ENCODE measurements around the gene SDC4.

Gene SDC4

DNA sequence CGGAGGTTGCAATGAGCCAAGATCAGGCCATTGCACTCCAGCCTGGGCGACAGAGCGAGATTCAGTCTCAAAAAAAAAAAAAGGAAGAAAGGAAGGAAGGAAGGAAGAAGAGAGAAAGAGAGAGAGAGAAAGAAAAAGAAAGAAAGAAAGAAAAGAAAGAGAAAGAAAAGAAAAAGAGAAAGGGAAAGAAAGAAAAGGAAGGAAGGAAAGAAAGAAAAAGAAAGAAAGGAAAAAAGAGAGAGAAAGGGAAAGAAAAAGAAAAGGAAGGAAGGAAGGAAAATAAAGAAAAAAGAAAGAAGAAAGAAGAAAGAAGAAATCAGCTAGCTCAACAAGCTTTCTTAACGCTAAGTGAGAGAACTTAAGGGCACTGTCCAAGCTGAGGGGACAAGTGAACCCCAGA is 32.6 kb downstream of the SDC4 start:
- WGBS (ENCODE audit: extremely low coverage, insufficient coverage, insufficient read length) = no CpG with 5 or more reads among the region's 4 CpGs
- Histone ChIP-seq H4K12ac (ENCODE audit: low read depth, low read length) (no peak overlapping the region), H3K27ac (ENCODE audit: low read depth, low read length) (no peak overlapping the region), H3K9ac (ENCODE audit: low read length) (no peak overlapping the region), H3K4me2 (ENCODE audit: low read length) (no peak overlapping the region), H3K18ac (ENCODE audit: low read length) (no peak overlapping the region), H3K4ac (ENCODE audit: low read depth, low read length) (no peak overlapping the region), H3K36me3 (ENCODE audit: control insufficient read depth in 1 of 2, insufficient read depth in 2 of 2, low read length in 2 of 2) (no peaks in the 10 kb centered on the region), H2AK5ac (ENCODE audit: low read length) (no peak overlapping the region), H3K4me1 (ENCODE audit: control insufficient read depth in 1 of 2, insufficient read depth in 2 of 2, low read length in 2 of 2) (peaks cover 2 to 9% of the 10 kb centered on the region in 2 experiments), H3K14ac (ENCODE audit: low read length) (no peak overlapping the region), H3K79me2 (ENCODE audit: control insufficient read depth, insufficient read depth, low read length, poor library complexity) (no peaks in the 10 kb centered on the region), H3K4me3 (ENCODE audit: low read depth, low read length) (no peak overlapping the region), H4K8ac (ENCODE audit: low read depth, low read length) (no peak overlapping the region), H2BK12ac (ENCODE audit: low read length) (no peak overlapping the region), H3K9me3 (ENCODE audit: insufficient read depth, low read depth, low read length) (no peaks in the 10 kb centered on the region), H3K27me3 (ENCODE audit: insufficient read depth, low read length) (no peaks in the 10 kb centered on the region), H3K23ac (ENCODE audit: low read length) (no peak overlapping the region), H2BK120ac (ENCODE audit: insufficient read depth, low read length, poor library complexity) (no peak overlapping the region), H2BK5ac (ENCODE audit: low read depth, low read length, poor library complexity) (no peak overlapping the region), H2AFZ (ENCODE audit: insufficient read depth, low read length, poor library complexity) (no peak overlapping the region), H3K79me1 (ENCODE audit: low read length) (no peaks in the 10 kb centered on the region), H4K91ac (ENCODE audit: low read depth, low read length) (no peak overlapping the region)
- DNase-seq = no peak

DNA sequence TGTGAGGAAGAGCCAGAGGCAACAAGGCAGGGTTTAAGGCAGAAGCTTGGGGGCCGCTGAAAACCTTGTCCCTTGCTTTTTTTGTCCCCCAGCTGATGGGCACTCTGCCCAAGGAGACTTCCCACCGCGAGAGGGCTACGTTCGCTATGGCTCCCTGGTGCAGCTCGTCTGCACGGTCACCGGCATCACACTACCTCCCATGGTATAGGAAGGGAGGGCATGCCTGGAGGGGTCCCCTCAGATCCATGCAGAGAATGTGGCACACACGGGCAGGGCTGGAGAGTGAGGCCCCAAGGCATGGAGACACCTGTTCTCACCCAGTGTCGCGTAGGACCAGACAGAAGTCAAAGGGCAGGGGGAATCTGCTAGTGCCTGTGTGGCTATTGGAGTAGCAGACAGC is 34.3 kb downstream of the SDC4 start:
- no peak for DNase-seq
- H4K91ac ChIP-seq (ENCODE audit: low read depth, low read length) = no peak overlapping the region
- H3K27me3 ChIP-seq (ENCODE audit: insufficient read depth, low read length) = no peaks in the 10 kb centered on the region
- H3K79me1 ChIP-seq (ENCODE audit: low read length) = no peaks in the 10 kb centered on the region
- no peak overlapping the region for H3K23ac ChIP-seq (ENCODE audit: low read length)
- H3K9me3 ChIP-seq (ENCODE audit: insufficient read depth, low read depth, low read length) = no peaks in the 10 kb centered on the region
- H3K79me2 ChIP-seq (ENCODE audit: control insufficient read depth, insufficient read depth, low read length, poor library complexity) = no peaks in the 10 kb centered on the region
- no peak overlapping the region for H2AK5ac ChIP-seq (ENCODE audit: low read length)
- no peak overlapping the region for H2BK5ac ChIP-seq (ENCODE audit: low read depth, low read length, poor library complexity)
- no peak overlapping the region for H3K4me3 ChIP-seq (ENCODE audit: low read depth, low read length)
- no peak overlapping the region for H3K9ac ChIP-seq (ENCODE audit: low read length)
- H3K4me1 ChIP-seq (ENCODE audit: control insufficient read depth in 1 of 2, insufficient read depth in 2 of 2, low read length in 2 of 2) = peaks cover 0 to 9% of the 10 kb centered on the region in 2 experiments
- no peak overlapping the region for H3K18ac ChIP-seq (ENCODE audit: low read length)
- WGBS (ENCODE audit: extremely low coverage, insufficient coverage, insufficient read length) = no CpG with 5 or more reads among the region's 11 CpGs
- no peak overlapping the region for H2BK120ac ChIP-seq (ENCODE audit: insufficient read depth, low read length, poor library complexity)
- H3K27ac ChIP-seq (ENCODE audit: low read depth, low read length) = no peak overlapping the region
- no peak overlapping the region for H3K4me2 ChIP-seq (ENCODE audit: low read length)
- H3K14ac ChIP-seq (ENCODE audit: low read length) = no peak overlapping the region
- H4K12ac ChIP-seq (ENCODE audit: low read depth, low read length) = no peak overlapping the region
- no peak overlapping the region for H2AFZ ChIP-seq (ENCODE audit: insufficient read depth, low read length, poor library complexity)
- H4K8ac ChIP-seq (ENCODE audit: low read depth, low read length) = no peak overlapping the region
- H2BK12ac ChIP-seq (ENCODE audit: low read length) = no peak overlapping the region
- no peaks in the 10 kb centered on the region for H3K36me3 ChIP-seq (ENCODE audit: control insufficient read depth in 1 of 2, insufficient read depth in 2 of 2, low read length in 2 of 2)
- H3K4ac ChIP-seq (ENCODE audit: low read depth, low read length) = no peak overlapping the region

DNA sequence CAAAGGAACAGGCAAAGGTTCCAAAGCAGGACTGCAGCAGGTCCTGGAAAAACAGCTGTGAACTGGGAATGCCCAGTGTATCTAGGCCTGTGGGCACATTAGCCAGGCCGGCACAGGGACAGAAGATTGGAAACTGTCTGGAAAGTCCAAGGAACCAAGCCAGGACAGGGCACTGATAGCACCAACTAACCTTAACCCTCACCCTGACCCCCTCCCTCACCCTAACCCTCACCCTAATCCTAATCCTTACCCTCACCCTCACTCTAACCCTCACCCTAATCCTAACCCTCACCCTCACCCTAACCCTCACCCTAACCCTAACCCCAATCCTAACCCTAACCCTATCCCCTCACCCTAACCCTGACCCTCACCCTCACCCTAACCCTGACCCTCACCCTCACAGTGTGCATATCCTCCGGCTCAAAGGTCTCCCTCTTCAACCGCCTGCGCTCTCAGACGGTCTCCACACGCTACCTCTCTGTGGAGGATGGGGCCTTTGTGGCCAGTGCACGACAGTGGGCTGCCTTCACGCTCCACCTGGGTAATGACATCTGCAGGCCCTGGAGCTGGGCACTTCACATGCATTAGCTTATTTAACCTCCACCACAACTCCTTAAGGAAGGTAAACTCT is 35.0 kb downstream of the SDC4 start:
- no peak for DNase-seq
- Histone ChIP-seq H4K91ac (ENCODE audit: low read depth, low read length) (no peak overlapping the region), H2AFZ (ENCODE audit: insufficient read depth, low read length, poor library complexity) (no peak overlapping the region), H3K79me1 (ENCODE audit: low read length) (no peaks in the 10 kb centered on the region), H2BK12ac (ENCODE audit: low read length) (no peak overlapping the region), H3K23ac (ENCODE audit: low read length) (no peak overlapping the region), H2AK5ac (ENCODE audit: low read length) (no peak overlapping the region), H3K27ac (ENCODE audit: low read depth, low read length) (no peak overlapping the region), H2BK5ac (ENCODE audit: low read depth, low read length, poor library complexity) (no peak overlapping the region), H3K9me3 (ENCODE audit: insufficient read depth, low read depth, low read length) (no peaks in the 10 kb centered on the region), H2BK120ac (ENCODE audit: insufficient read depth, low read length, poor library complexity) (no peak overlapping the region), H4K8ac (ENCODE audit: low read depth, low read length) (no peak overlapping the region), H3K9ac (ENCODE audit: low read length) (no peak overlapping the region), H3K36me3 (ENCODE audit: control insufficient read depth in 1 of 2, insufficient read depth in 2 of 2, low read length in 2 of 2) (no peaks in the 10 kb centered on the region), H3K4ac (ENCODE audit: low read depth, low read length) (no peak overlapping the region), H3K4me2 (ENCODE audit: low read length) (no peak overlapping the region), H3K79me2 (ENCODE audit: control insufficient read depth, insufficient read depth, low read length, poor library complexity) (no peaks in the 10 kb centered on the region), H3K27me3 (ENCODE audit: insufficient read depth, low read length) (no peaks in the 10 kb centered on the region), H3K4me3 (ENCODE audit: low read depth, low read length) (peak overlapping the region; percentile 14), H3K4me1 (ENCODE audit: control insufficient read depth in 1 of 2, insufficient read depth in 2 of 2, low read length in 2 of 2) (peaks cover 0 to 9% of the 10 kb centered on the region in 2 experiments), H4K12ac (ENCODE audit: low read depth, low read length) (no peak overlapping the region), H3K18ac (ENCODE audit: low read length) (no peak overlapping the region), H3K14ac (ENCODE audit: low read length) (no peak overlapping the region)
- no CpG with 5 or more reads among the region's 8 CpGs for WGBS (ENCODE audit: extremely low coverage, insufficient coverage, insufficient read length)

DNA sequence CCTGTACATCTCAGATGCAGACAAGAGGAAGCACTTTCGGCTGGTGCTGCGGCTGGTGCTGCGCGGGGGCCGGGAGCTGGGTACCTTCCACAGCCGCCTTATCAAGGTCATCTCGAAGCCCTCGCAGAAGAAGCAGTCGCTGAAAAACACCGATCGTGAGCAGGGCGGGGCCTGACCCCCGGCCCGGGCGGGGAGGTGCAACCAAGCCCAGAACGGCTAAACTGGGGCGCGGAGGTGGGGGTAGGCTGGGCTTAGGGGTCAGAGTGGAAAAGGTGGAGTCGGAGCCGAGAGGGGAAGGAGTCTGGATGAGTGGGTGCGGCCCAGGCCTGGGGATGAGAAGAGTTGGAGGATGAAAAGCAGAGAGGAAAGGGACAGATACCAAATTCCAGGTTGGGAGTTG is 36.0 kb downstream of the SDC4 start:
- Histone ChIP-seq H2BK5ac (ENCODE audit: low read depth, low read length, poor library complexity) (no peak overlapping the region), H3K27me3 (ENCODE audit: insufficient read depth, low read length) (no peaks in the 10 kb centered on the region), H4K8ac (ENCODE audit: low read depth, low read length) (no peak overlapping the region), H3K9me3 (ENCODE audit: insufficient read depth, low read depth, low read length) (no peaks in the 10 kb centered on the region), H2BK12ac (ENCODE audit: low read length) (no peak overlapping the region), H3K18ac (ENCODE audit: low read length) (no peak overlapping the region), H3K9ac (ENCODE audit: low read length) (no peak overlapping the region), H3K36me3 (ENCODE audit: control insufficient read depth in 1 of 2, insufficient read depth in 2 of 2, low read length in 2 of 2) (no peaks in the 10 kb centered on the region), H3K79me2 (ENCODE audit: control insufficient read depth, insufficient read depth, low read length, poor library complexity) (no peaks in the 10 kb centered on the region), H3K4me1 (ENCODE audit: control insufficient read depth in 1 of 2, insufficient read depth in 2 of 2, low read length in 2 of 2) (peaks cover 0 to 9% of the 10 kb centered on the region in 2 experiments), H3K27ac (ENCODE audit: low read depth, low read length) (no peak overlapping the region), H3K4me2 (ENCODE audit: low read length) (peak overlapping the region; percentile 33), H3K79me1 (ENCODE audit: low read length) (no peaks in the 10 kb centered on the region), H2AK5ac (ENCODE audit: low read length) (no peak overlapping the region), H3K14ac (ENCODE audit: low read length) (no peak overlapping the region), H2BK120ac (ENCODE audit: insufficient read depth, low read length, poor library complexity) (no peak overlapping the region), H3K4me3 (ENCODE audit: low read depth, low read length) (no peak overlapping the region), H3K4ac (ENCODE audit: low read depth, low read length) (no peak overlapping the region), H2AFZ (ENCODE audit: insufficient read depth, low read length, poor library complexity) (no peak overlapping the region), H4K91ac (ENCODE audit: low read depth, low read length) (no peak overlapping the region), H4K12ac (ENCODE audit: low read depth, low read length) (no peak overlapping the region), H3K23ac (ENCODE audit: low read length) (no peak overlapping the region)
- no CpG with 5 or more reads among the region's 21 CpGs for WGBS (ENCODE audit: extremely low coverage, insufficient coverage, insufficient read length)
- no peak for DNase-seq
